HL-60/S4 treated with phorbol 12-myristate 13-acetate at 8.2 ng/mL for 4 days and 3 days (cell line): ENCODE results near the gene DPM1.

Experiments
- in situ Hi-C: fragments of 300-500 bp; cut with MboI; formaldehyde crosslinking; loops from 2 replicates; pipeline ENCODE4 v1.15.0; 2022; ENCODE audit warnings: low sequenced_read_pairs

DPM1 gene

GRCh38 chr20:50932016-50932485, 26.3 kb downstream of the DPM1 start:
- in situ Hi-C loops, result no loop called here

- in situ Hi-C loops, result no loop called here
Observed at GRCh38 chr20:50931306-50932015, 26.9 kb downstream of the DPM1 start, which contains the start of gene ADNP. Gene ADNP (minus strand): TSS chr20:50931437. CDS start chr20:50903996, 27,441 bp downstream.

- in situ Hi-C loops, result no loop called here
Observed at GRCh38 chr20:50930976-50931305, 27.4 kb downstream of the DPM1 start.

GRCh38 chr20:50930139-50930975, 28.0 kb downstream of the DPM1 start:
- in situ Hi-C loops, result no loop called here

- in situ Hi-C loops, result no loop called here
Observed at GRCh38 chr20:50929299-50930138, 28.8 kb downstream of the DPM1 start.

GRCh38 chr20:50928469-50928868, 29.9 kb downstream of the DPM1 start:
- in situ Hi-C loops, result no loop called here

- in situ Hi-C loops, result no loop called here
Observed at GRCh38 chr20:50926530-50926929, 31.8 kb downstream of the DPM1 start.

GRCh38 chr20:50924261-50924920, 33.9 kb downstream of the DPM1 start:
- in situ Hi-C loops, result no loop called here

GRCh38 chr20:50921803-50922501, 36.4 kb downstream of the DPM1 start:
- in situ Hi-C loops, result no loop called here

GRCh38 chr20:50920997-50921396, 37.3 kb downstream of the DPM1 start:
- in situ Hi-C loops, result no loop called here

GRCh38 chr20:50919567-50919966, 38.8 kb downstream of the DPM1 start:
- in situ Hi-C loops, result no loop called here

GRCh38 chr20:50918403-50918802, 39.9 kb downstream of the DPM1 start:
- in situ Hi-C loops, result no loop called here

- in situ Hi-C loops, result no loop called here
Observed at GRCh38 chr20:50916934-50917333, 41.4 kb downstream of the DPM1 start.

GRCh38 chr20:50916257-50916656, 42.1 kb downstream of the DPM1 start:
- in situ Hi-C loops, result no loop called here

GRCh38 chr20:50915424-50915823, 42.9 kb downstream of the DPM1 start:
- in situ Hi-C loops, result no loop called here

- in situ Hi-C loops, result no loop called here
Observed at GRCh38 chr20:50913690-50914375, 44.5 kb downstream of the DPM1 start.

GRCh38 chr20:50911716-50912115, 46.6 kb downstream of the DPM1 start:
- in situ Hi-C loops, result no loop called here

GRCh38 chr20:50911030-50911429, 47.3 kb downstream of the DPM1 start:
- in situ Hi-C loops, result no loop called here

- in situ Hi-C loops, result no loop called here
Observed at GRCh38 chr20:50909413-50909812, 48.9 kb downstream of the DPM1 start.
